ENCODE results near the gene LIN52. TPM values are rescaled to one million over a fixed set of nuclear protein-coding genes. Genes with fewer than 3 reads are reported as not detected.

The LIN52 gene
- polyA plus RNA-seq, 3 donors: 2.9 to 7.2 (median 4.8) TPM

DNA sequence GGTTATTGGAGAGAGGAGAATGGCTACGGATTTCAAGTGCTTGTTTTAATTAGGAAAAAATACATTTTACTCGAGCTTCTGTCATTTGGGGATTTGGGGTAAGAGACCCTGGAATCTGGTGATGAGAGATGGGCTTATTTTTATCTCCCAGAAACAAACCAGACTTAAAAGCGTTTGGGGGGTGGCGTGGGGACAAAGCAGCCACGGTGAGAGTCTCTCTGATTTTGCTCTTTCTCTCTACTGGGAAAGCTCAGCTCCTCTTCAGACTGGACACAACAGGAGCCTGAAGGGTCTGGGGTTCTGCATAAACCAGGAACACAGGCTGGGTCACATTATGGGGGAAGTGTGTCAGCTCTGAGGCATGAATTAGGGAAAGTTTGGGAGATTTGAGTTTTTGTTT, 158.3 kb downstream of the LIN52 start:
- H3K4me1 Mint-ChIP-seq: peaks cover 23% of the 10 kb centered on the region
- H3K27me3 Mint-ChIP-seq (ENCODE audit: low read depth in 3 of 3): peaks cover 79 to 97% (median 82%) of the 10 kb centered on the region in 3 donors
- H3K4me3 Mint-ChIP-seq: peak overlapping the region in 1 of 2 donors; percentile 77

DNA sequence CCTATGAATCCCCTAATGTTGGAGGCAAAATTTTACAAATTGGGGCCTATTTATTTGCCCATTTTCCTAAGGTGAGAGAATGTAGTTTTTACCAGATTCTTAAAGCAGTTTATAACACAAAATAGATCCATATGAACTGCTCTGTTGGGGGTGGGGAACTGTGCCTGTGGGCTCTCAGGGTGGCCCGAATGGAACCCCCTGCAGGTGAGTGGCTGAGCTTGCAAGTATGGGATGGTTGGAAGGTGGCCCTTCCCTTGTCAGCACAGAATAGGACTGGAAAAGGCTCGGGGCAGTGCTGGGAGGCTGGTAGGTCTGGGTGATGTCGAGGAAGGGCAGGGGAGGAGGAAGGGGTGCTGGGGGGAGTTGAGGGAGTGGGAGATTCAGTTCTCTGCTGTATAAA, 159.4 kb downstream of the LIN52 start:
- H3K27ac Mint-ChIP-seq: no peak overlapping the region
- Histone ChIP-seq H3K4me3 (replicated peaks in 1 of 3; ENCODE audit: low read depth in 2 of 3, low read length in 3 of 3) (no peak overlapping the region), H3K4me2 (replicated peaks; ENCODE audit: extremely low read depth, low read length, poor library complexity, severe bottlenecking) (no peak overlapping the region), H2AFZ (ENCODE audit: insufficient read depth, low read depth, low read length, poor library complexity, severe bottlenecking) (no peak overlapping the region), H3K9me3 (replicated peaks in 1 of 2; ENCODE audit: control insufficient read depth in 1 of 2, insufficient read depth in 1 of 2, low read length in 2 of 2) (peaks cover 0 to 30% of the 10 kb centered on the region in 2 donors), H3K4me1 (ENCODE audit: control insufficient read depth in 1 of 2, insufficient read depth in 2 of 2, low read length in 2 of 2) (peaks cover 14 to 15% of the 10 kb centered on the region in 2 donors), H3K36me3 (replicated peaks in 1 of 2; ENCODE audit: control insufficient read depth in 1 of 2, insufficient read depth in 2 of 2, low read length in 2 of 2) (no peaks in the 10 kb centered on the region), H3K9ac (ENCODE audit: insufficient read depth, low read length, poor library complexity, severe bottlenecking) (no peak overlapping the region), H3K27me3 (ENCODE audit: control insufficient read depth in 2 of 2, insufficient read depth in 2 of 2, low read length in 2 of 2) (peaks cover 50 to 93% of the 10 kb centered on the region in 2 donors), H3K27ac (ENCODE audit: low read depth in 1 of 2, low read length in 2 of 2) (no peak overlapping the region), H4K20me1 (ENCODE audit: insufficient read depth, low read length) (no peaks in the 10 kb centered on the region), H3K79me2 (ENCODE audit: insufficient read depth, low read length) (no peaks in the 10 kb centered on the region)
- peak overlapping the region in 1 of 2 donors; percentile 77 for H3K4me3 Mint-ChIP-seq
- intact Hi-C loops (cut with micrococcal nuclease): no loop called here
- TF ChIP-seq, protein P1, sequence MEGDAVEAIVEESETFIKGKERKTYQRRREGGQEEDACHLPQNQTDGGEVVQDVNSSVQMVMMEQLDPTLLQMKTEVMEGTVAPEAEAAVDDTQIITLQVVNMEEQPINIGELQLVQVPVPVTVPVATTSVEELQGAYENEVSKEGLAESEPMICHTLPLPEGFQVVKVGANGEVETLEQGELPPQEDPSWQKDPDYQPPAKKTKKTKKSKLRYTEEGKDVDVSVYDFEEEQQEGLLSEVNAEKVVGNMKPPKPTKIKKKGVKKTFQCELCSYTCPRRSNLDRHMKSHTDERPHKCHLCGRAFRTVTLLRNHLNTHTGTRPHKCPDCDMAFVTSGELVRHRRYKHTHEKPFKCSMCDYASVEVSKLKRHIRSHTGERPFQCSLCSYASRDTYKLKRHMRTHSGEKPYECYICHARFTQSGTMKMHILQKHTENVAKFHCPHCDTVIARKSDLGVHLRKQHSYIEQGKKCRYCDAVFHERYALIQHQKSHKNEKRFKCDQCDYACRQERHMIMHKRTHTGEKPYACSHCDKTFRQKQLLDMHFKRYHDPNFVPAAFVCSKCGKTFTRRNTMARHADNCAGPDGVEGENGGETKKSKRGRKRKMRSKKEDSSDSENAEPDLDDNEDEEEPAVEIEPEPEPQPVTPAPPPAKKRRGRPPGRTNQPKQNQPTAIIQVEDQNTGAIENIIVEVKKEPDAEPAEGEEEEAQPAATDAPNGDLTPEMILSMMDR (IDR thresholded peaks at IDR 0.05): no peak
- no peak for DNase-seq
- peaks cover 74 to 93% (median 79%) of the 10 kb centered on the region in 3 donors for H3K27me3 Mint-ChIP-seq (ENCODE audit: low read depth in 3 of 3)
- H3K4me1 Mint-ChIP-seq: peaks cover 23% of the 10 kb centered on the region
- peaks cover 0 to 2% of the 10 kb centered on the region in 2 donors for H3K36me3 Mint-ChIP-seq
- 11% methylated on average over 3 of the region's 3 CpGs for WGBS (ENCODE audit: insufficient coverage)
- peaks cover 0 to 14% (median 5%) of the 10 kb centered on the region in 7 donors for H3K9me3 Mint-ChIP-seq

More for the DNA sequence above, 158.3 kb downstream of the LIN52 start:
- Histone ChIP-seq H3K4me1 (ENCODE audit: control insufficient read depth in 1 of 2, insufficient read depth in 2 of 2, low read length in 2 of 2) (peaks cover 14 to 15% of the 10 kb centered on the region in 2 donors), H3K4me2 (replicated peaks; ENCODE audit: extremely low read depth, low read length, poor library complexity, severe bottlenecking) (no peak overlapping the region), H3K36me3 (replicated peaks in 1 of 2; ENCODE audit: control insufficient read depth in 1 of 2, insufficient read depth in 2 of 2, low read length in 2 of 2) (no peaks in the 10 kb centered on the region), H4K20me1 (ENCODE audit: insufficient read depth, low read length) (no peaks in the 10 kb centered on the region), H3K9ac (ENCODE audit: insufficient read depth, low read length, poor library complexity, severe bottlenecking) (no peak overlapping the region), H2AFZ (ENCODE audit: insufficient read depth, low read depth, low read length, poor library complexity, severe bottlenecking) (no peak overlapping the region), H3K27ac (ENCODE audit: low read depth in 1 of 2, low read length in 2 of 2) (no peak overlapping the region), H3K27me3 (ENCODE audit: control insufficient read depth in 2 of 2, insufficient read depth in 2 of 2, low read length in 2 of 2) (peaks cover 60 to 99% of the 10 kb centered on the region in 2 donors), H3K79me2 (ENCODE audit: insufficient read depth, low read length) (no peaks in the 10 kb centered on the region), H3K9me3 (replicated peaks in 1 of 2; ENCODE audit: control insufficient read depth in 1 of 2, insufficient read depth in 1 of 2, low read length in 2 of 2) (peaks cover 0 to 39% of the 10 kb centered on the region in 2 donors), H3K4me3 (replicated peaks in 1 of 3; ENCODE audit: low read depth in 2 of 3, low read length in 3 of 3) (no peak overlapping the region)
- no peak for DNase-seq
- WGBS (ENCODE audit: insufficient coverage): no CpG with 5 or more reads among the region's 5 CpGs
- peaks cover 0 to 2% of the 10 kb centered on the region in 2 donors for H3K36me3 Mint-ChIP-seq
- TF ChIP-seq, protein P1 (IDR thresholded peaks at IDR 0.05): no peak
- H3K9me3 Mint-ChIP-seq: peaks cover 0 to 15% (median 5%) of the 10 kb centered on the region in 7 donors
- no peak overlapping the region for H3K27ac Mint-ChIP-seq
- intact Hi-C loops (cut with micrococcal nuclease): no loop called here

Measured in CD14-positive monocyte (primary cell).